ENCODE data around the gene NFXL1.

Gene NFXL1

DNA sequence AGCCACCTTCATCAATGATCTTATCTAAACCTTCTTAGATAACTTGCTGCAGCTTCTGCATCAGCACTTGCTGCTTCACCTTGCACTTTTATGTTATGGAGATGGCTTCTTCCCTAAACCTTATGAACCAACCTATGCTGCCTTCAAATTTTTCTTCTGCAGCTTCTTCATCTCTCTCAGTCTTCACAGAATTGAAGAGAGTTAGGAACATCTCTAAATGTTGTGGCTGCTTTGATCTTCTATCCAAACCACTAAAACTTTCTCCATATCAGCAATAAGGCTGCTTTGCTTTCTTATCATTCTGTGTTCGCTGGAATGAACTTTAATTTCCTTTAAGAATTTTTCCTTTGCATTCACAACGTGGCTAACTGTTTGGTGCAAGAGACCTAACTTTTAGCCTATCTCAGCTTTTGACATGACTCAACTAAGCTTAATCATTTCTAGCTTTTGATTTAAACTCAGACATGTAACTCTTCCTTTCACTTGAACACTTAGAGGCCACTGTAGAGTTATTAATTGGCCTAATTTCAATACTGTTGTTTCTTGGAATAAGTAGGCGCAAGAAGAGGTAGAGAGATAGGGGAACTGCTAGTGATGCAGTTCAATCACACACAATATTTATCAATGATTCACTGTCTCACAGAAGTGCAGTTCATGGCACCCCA is 40.4 kb downstream of the NFXL1 start:
- Histone ChIP-seq H3K4me1 (ENCODE audit: insufficient read depth, low read length) (no peaks in the 10 kb centered on the region), H3K36me3 (ENCODE audit: insufficient read depth, low read length) (peaks cover 40% of the 10 kb centered on the region), H3K4me3 (ENCODE audit: low read length) (no peak overlapping the region), H3K27me3 (ENCODE audit: insufficient read depth, low read length) (no peaks in the 10 kb centered on the region), H3K9me3 (ENCODE audit: low read length) (peaks cover 14% of the 10 kb centered on the region), H2AFZ (ENCODE audit: low read depth, low read length) (no peak overlapping the region)

DNA sequence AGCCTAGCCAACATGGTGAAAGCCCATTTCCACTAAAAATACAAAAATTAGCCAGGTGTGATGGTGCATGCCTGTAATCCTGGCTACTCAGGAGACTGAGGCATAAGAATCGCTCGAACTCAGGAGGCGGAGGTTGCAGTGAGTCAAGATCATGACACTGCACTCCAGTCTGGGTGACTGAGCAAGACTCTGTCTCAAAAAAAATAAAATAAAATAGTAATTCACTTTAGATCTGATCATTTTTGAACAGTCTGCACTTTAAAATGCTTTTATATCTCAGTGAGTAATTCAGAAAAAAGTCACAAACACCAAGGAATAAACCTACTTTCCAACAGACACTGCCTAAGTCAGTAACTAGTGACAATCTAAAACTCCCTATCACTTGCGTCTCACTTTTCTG is 50.9 kb downstream of the NFXL1 start:
- Histone ChIP-seq H3K4me3 (ENCODE audit: low read length) (no peak overlapping the region), H2AFZ (ENCODE audit: low read depth, low read length) (no peak overlapping the region), H3K9me3 (ENCODE audit: low read length) (no peaks in the 10 kb centered on the region), H3K4me1 (ENCODE audit: insufficient read depth, low read length) (no peaks in the 10 kb centered on the region), H3K36me3 (ENCODE audit: insufficient read depth, low read length) (peaks cover 2% of the 10 kb centered on the region), H3K27me3 (ENCODE audit: insufficient read depth, low read length) (no peaks in the 10 kb centered on the region)

DNA sequence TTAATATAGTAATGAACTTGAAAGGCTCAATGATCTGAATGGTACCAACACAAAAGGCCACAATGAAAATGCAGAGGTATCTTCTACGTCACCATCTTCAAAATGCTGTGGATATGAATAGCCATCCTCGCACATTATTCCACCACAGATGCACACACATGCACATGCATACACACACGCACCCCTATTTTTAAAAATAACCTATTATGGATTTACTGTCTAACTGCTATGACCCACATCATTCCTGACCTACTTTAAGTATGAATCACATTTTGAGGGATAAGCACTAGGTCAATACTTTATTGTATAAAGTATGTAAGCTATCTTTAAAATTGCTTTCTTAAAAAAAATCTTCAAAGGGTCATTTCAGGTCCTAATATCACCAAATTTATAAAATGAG is 52.1 kb downstream of the NFXL1 start:
- Histone ChIP-seq H3K36me3 (ENCODE audit: insufficient read depth, low read length) (peaks cover 2% of the 10 kb centered on the region), H3K27me3 (ENCODE audit: insufficient read depth, low read length) (no peaks in the 10 kb centered on the region), H3K4me3 (ENCODE audit: low read length) (no peak overlapping the region), H3K4me1 (ENCODE audit: insufficient read depth, low read length) (no peaks in the 10 kb centered on the region), H2AFZ (ENCODE audit: low read depth, low read length) (no peak overlapping the region), H3K9me3 (ENCODE audit: low read length) (no peaks in the 10 kb centered on the region)

DNA sequence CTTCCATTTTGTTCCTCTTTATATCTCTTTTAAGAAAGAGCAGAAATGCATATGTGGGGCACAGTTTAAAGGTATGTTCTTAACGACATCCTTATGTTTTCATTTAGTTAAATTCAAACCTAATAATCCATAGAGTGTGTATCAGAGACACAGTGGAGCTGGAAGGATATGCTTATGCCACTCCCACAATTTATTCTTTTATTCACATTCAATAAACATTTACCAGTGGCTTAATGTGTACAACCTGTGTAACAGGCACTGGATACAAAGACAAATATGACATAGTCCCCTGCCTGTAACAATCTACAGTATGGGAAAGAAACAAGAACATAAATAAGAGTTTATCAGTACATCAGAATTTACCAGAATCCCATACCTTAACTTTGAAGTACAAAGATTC is 54.1 kb downstream of the NFXL1 start:
- Histone ChIP-seq H3K36me3 (ENCODE audit: insufficient read depth, low read length) (no peaks in the 10 kb centered on the region), H3K4me3 (ENCODE audit: low read length) (no peak overlapping the region), H3K4me1 (ENCODE audit: insufficient read depth, low read length) (no peaks in the 10 kb centered on the region), H3K27me3 (ENCODE audit: insufficient read depth, low read length) (no peaks in the 10 kb centered on the region), H2AFZ (ENCODE audit: low read depth, low read length) (no peak overlapping the region), H3K9me3 (ENCODE audit: low read length) (no peaks in the 10 kb centered on the region)

DNA sequence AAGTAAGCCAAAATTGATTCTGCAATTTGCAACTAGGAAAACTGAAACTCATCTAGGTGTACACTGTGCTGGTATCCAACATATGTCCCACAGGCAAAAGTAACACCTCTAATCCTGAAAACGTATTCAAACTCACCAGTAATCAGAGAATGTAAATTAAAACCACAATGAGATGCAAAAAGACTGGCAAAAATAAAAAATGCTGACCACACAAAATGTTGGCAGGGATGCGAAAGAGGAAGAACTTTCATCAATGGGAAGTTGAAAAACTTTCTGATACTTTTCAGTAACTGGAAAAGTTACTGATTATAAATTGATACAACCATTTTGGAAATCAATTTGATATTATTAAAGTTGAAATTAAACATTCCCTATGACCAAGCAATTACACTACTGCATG is 56.4 kb downstream of the NFXL1 start:
- Histone ChIP-seq H3K9me3 (ENCODE audit: low read length) (no peaks in the 10 kb centered on the region), H2AFZ (ENCODE audit: low read depth, low read length) (no peak overlapping the region), H3K4me1 (ENCODE audit: insufficient read depth, low read length) (no peaks in the 10 kb centered on the region), H3K36me3 (ENCODE audit: insufficient read depth, low read length) (no peaks in the 10 kb centered on the region), H3K27me3 (ENCODE audit: insufficient read depth, low read length) (no peaks in the 10 kb centered on the region), H3K4me3 (ENCODE audit: low read length) (no peak overlapping the region)

DNA sequence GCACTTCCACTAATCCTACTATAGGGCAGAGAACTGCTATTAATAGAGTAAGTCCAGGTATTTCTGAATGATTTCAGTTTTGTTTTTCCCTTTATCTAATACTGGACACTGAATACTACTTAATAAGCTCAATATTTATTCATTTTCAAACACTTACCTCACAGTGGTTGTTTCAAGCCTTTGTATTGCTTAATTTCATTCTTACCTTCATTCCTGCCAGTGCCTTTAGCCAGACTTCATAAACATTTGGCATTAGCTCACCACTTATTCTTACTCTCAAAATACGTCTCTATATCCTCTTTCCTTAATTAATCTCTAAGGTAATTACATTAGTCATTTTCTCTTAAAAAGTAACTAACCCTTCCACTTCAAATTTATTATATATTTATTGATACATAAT is 57.7 kb downstream of the NFXL1 start:
- Histone ChIP-seq H3K4me1 (ENCODE audit: insufficient read depth, low read length) (no peaks in the 10 kb centered on the region), H3K4me3 (ENCODE audit: low read length) (no peak overlapping the region), H3K36me3 (ENCODE audit: insufficient read depth, low read length) (no peaks in the 10 kb centered on the region), H3K9me3 (ENCODE audit: low read length) (no peaks in the 10 kb centered on the region), H3K27me3 (ENCODE audit: insufficient read depth, low read length) (no peaks in the 10 kb centered on the region), H2AFZ (ENCODE audit: low read depth, low read length) (no peak overlapping the region)

DNA sequence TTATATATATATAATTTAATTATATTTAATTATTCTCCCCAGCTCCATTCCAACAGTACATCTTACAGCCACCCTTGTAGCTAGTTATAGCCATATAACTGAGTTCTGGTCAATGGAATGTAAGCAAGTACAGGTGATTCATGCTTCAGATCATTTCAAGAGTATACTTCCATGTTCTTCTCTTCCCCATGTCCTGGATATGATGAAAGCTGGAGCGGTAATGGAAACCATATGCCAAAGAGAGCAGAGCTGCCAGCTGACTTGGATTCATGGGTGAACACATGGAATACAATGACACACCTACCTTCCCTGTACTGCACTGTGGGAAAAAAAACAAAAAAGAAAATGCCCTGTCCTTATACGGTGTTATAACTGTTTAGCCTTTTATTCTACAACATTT is 59.0 kb downstream of the NFXL1 start:
- Histone ChIP-seq H3K4me3 (ENCODE audit: low read length) (no peak overlapping the region), H3K36me3 (ENCODE audit: insufficient read depth, low read length) (peaks cover 2% of the 10 kb centered on the region), H2AFZ (ENCODE audit: low read depth, low read length) (no peak overlapping the region), H3K9me3 (ENCODE audit: low read length) (no peaks in the 10 kb centered on the region), H3K27me3 (ENCODE audit: insufficient read depth, low read length) (no peaks in the 10 kb centered on the region), H3K4me1 (ENCODE audit: insufficient read depth, low read length) (no peaks in the 10 kb centered on the region)

DNA sequence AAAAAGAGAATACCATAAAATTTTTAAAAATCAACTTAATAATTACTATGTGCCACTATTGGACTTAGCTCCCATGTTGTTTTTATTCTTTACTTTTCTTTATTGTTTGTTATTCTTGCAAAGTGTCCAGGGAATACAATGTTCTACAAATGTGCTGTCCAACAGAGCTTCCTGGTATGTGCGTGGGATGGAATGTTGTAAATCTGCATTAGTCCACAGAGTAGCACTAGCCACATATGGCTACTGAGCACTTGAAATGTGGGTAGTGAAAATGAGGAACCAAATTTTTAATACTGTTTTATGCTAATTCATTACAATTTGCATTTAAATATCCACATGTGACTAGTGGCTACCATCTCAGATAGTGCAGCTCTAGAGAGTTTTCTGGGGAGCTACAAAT is 62.2 kb downstream of the NFXL1 start:
- Histone ChIP-seq H3K4me3 (ENCODE audit: low read length) (no peak overlapping the region), H2AFZ (ENCODE audit: low read depth, low read length) (no peak overlapping the region), H3K9me3 (ENCODE audit: low read length) (no peaks in the 10 kb centered on the region), H3K4me1 (ENCODE audit: insufficient read depth, low read length) (no peaks in the 10 kb centered on the region), H3K36me3 (ENCODE audit: insufficient read depth, low read length) (peaks cover 2% of the 10 kb centered on the region), H3K27me3 (ENCODE audit: insufficient read depth, low read length) (no peaks in the 10 kb centered on the region)

DNA sequence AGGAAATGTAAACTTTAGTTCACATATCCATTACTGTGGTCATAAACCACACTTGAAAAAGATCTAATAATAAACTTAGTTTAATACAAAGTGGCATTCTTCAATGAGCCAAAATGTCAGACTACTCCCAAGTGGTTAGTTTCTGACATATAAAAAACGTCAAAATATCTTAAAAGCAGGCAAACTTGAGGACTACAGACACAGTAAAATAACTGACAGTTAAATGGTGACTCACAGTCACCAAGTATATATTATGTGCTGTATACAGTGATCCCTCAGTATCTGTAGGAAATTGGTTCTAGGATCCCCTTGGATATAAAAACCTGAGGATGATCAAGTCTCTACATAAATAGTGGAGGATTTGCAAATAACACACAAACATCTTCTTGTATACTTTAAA is 64.9 kb downstream of the NFXL1 start:
- Histone ChIP-seq H3K4me3 (ENCODE audit: low read length) (no peak overlapping the region), H3K9me3 (ENCODE audit: low read length) (no peaks in the 10 kb centered on the region), H3K27me3 (ENCODE audit: insufficient read depth, low read length) (no peaks in the 10 kb centered on the region), H3K36me3 (ENCODE audit: insufficient read depth, low read length) (peaks cover 2% of the 10 kb centered on the region), H3K4me1 (ENCODE audit: insufficient read depth, low read length) (no peaks in the 10 kb centered on the region), H2AFZ (ENCODE audit: low read depth, low read length) (no peak overlapping the region)

DNA sequence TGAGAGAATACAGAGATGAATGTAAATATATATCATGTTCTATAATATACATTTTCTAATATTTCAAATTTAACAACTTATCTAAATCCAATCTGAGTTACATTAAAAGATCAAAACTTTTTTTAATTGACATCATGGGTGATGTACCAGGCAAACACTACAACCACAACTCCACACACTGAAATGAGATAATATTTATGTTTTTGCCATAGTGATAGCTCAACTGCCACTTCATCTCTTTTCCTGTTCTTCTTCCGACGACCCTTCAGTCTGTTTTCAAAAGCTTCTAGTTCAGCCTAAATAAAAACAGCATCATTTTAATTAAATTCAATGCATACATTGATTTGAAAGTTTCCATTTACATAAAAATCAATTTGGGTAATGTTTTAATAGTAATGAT is 66.3 kb downstream of the NFXL1 start:
- Histone ChIP-seq H2AFZ (ENCODE audit: low read depth, low read length) (no peak overlapping the region), H3K27me3 (ENCODE audit: insufficient read depth, low read length) (no peaks in the 10 kb centered on the region), H3K36me3 (ENCODE audit: insufficient read depth, low read length) (peaks cover 2% of the 10 kb centered on the region), H3K4me3 (ENCODE audit: low read length) (no peak overlapping the region), H3K4me1 (ENCODE audit: insufficient read depth, low read length) (no peaks in the 10 kb centered on the region), H3K9me3 (ENCODE audit: low read length) (no peaks in the 10 kb centered on the region)

DNA sequence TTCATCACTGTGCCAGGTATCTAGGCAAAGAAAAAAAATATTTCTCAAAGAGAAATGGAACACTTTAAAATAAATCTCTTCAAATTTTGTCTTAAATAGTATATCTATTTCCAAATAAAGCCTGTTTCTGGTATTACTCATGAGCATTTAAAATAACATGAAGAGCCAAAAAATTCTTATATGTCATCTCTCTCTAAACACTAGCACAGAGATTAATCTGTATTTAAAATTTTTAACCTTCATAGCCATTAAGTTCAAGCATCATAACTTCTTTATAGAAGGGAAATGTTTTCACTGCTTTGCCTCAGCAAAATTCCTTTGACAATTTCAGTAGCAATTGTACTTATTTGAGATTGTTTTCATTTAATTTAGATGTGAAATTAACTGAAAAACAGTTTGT is 71.4 kb downstream of the NFXL1 start:
- H3K4me3 ChIP-seq (ENCODE audit: low read length) = no peak overlapping the region
- no peak overlapping the region for H2AFZ ChIP-seq (ENCODE audit: low read depth, low read length)
- no peaks in the 10 kb centered on the region for H3K4me1 ChIP-seq (ENCODE audit: insufficient read depth, low read length)
- no peaks in the 10 kb centered on the region for H3K27me3 ChIP-seq (ENCODE audit: insufficient read depth, low read length)
- H3K9me3 ChIP-seq (ENCODE audit: low read length) = no peaks in the 10 kb centered on the region
- H3K36me3 ChIP-seq (ENCODE audit: insufficient read depth, low read length) = no peaks in the 10 kb centered on the region

DNA sequence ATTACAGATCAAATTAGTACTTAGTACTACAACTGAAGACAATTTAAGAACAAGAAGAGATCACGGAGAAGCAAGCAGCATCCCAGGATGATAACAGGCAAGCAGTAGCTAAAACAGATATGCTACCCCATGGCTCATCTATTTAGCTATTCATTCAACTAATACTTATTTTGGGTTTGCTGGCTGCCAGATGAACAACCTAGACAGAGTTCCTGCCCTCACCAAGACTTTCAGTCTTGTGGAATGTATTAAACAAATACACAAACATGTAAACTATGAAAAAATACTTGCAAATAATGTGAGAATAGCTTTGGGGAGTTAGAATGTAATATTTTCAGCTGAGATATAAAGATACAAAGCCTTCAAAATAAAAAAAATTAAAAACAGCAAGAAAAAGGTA is 74.1 kb downstream of the NFXL1 start:
- Histone ChIP-seq H3K9me3 (ENCODE audit: low read length) (no peaks in the 10 kb centered on the region), H3K27me3 (ENCODE audit: insufficient read depth, low read length) (no peaks in the 10 kb centered on the region), H3K36me3 (ENCODE audit: insufficient read depth, low read length) (no peaks in the 10 kb centered on the region), H3K4me3 (ENCODE audit: low read length) (no peak overlapping the region), H2AFZ (ENCODE audit: low read depth, low read length) (no peak overlapping the region), H3K4me1 (ENCODE audit: insufficient read depth, low read length) (peaks cover 4% of the 10 kb centered on the region)

DNA sequence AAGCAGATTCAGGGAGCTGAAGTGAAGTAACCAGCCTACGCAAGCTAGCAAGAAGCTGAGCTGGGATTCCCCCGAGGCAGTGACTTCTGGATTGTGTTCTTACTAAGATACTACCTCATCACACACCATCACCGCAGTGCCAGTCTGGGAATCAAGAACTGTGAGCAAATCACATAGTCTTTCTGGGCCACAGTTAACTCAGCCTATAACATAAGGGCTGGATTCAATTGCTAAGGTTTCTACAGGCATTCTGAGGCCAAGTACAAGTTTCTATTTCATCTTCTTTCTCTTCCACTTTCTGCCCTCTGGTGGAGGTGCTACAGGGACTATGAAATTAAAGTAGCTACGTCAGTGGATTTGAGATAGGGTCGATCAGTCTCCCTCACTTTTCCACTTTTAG is 75.1 kb downstream of the NFXL1 start:
- no peak overlapping the region for H2AFZ ChIP-seq (ENCODE audit: low read depth, low read length)
- no peak overlapping the region for H3K4me3 ChIP-seq (ENCODE audit: low read length)
- no peaks in the 10 kb centered on the region for H3K36me3 ChIP-seq (ENCODE audit: insufficient read depth, low read length)
- H3K9me3 ChIP-seq (ENCODE audit: low read length) = no peaks in the 10 kb centered on the region
- H3K27me3 ChIP-seq (ENCODE audit: insufficient read depth, low read length) = no peaks in the 10 kb centered on the region
- H3K4me1 ChIP-seq (ENCODE audit: insufficient read depth, low read length) = peaks cover 4% of the 10 kb centered on the region

DNA sequence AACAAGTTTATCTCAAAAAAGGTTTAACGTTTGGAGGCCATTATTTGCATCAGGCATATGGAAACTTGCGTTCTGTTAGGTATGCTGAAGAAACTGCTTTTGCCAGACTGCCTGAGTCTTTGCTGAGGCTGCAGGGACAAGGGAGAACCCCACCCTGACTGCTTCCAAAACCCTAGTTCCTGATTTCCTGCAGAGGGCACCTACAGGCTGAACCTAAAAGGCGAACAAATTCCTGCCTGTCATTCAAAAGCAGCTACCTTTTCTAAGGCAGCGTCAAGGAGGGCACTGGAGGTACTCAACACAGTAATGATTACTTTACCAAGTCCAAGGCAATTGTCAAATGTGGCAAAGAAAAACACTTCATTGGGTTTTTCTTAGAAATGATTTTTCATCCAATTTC is 75.9 kb downstream of the NFXL1 start:
- no peak overlapping the region for H3K4me3 ChIP-seq (ENCODE audit: low read length)
- H3K36me3 ChIP-seq (ENCODE audit: insufficient read depth, low read length) = no peaks in the 10 kb centered on the region
- H2AFZ ChIP-seq (ENCODE audit: low read depth, low read length) = no peak overlapping the region
- H3K27me3 ChIP-seq (ENCODE audit: insufficient read depth, low read length) = no peaks in the 10 kb centered on the region
- no peaks in the 10 kb centered on the region for H3K9me3 ChIP-seq (ENCODE audit: low read length)
- H3K4me1 ChIP-seq (ENCODE audit: insufficient read depth, low read length) = peaks cover 4% of the 10 kb centered on the region

Data from neuron (in vitro differentiated cells).